Measurements from ENCODE around the gene FKBP14. TPM values are rescaled to one million over a fixed set of nuclear protein-coding genes. Genes with fewer than 3 reads are reported as not detected.

FKBP14 gene
- total and polyA plus RNA-seq, 8 donors, result 3.3 to 12.7 (median 6.0) TPM

- intact Hi-C loops (cut with DNase I), result no loop called here
- Histone ChIP-seq H3K27ac (peak overlapping the region in 2 of 4 donors; percentile 30 to 44), H3K4me1 (peaks cover 14 to 17% (median 16%) of the 10 kb centered on the region in 3 donors), H3K9me3 (no peaks in the 10 kb centered on the region), H3K27me3 (no peaks in the 10 kb centered on the region), H3K4me3 (no peak overlapping the region), H3K36me3 (no peaks in the 10 kb centered on the region)
- FAIRE-seq (no peak), DNase-seq (no peak), ATAC-seq (peak; percentile 65 to 81 (median 76))
- TF ChIP-seq CTCF (IDR thresholded peaks at IDR 0.05), result no peak
- WGBS, 2 donors, result 13 to 16% methylated on average over 2 of the region's 2 CpGs
Observed at GRCh38 chr7:30047124-30047523, 20.6 kb upstream of the FKBP14 start.

- no peak for TF ChIP-seq CTCF (IDR thresholded peaks at IDR 0.05)
- Histone ChIP-seq H3K4me1 (peaks cover 14 to 17% (median 16%) of the 10 kb centered on the region in 3 donors), H3K27ac (peak overlapping the region in 2 of 4 donors; percentile 30 to 44), H3K36me3 (no peaks in the 10 kb centered on the region), H3K9me3 (no peaks in the 10 kb centered on the region), H3K27me3 (no peaks in the 10 kb centered on the region), H3K4me3 (no peak overlapping the region)
- DNase-seq (peak in 3 of 6 donors; percentile 32 to 52 (median 44)), FAIRE-seq (no peak), ATAC-seq (peak; percentile 90 to 96 (median 94))
- intact Hi-C loops (cut with DNase I), result no loop called here
- 26 to 30% methylated on average over 3 of the region's 3 CpGs for WGBS, 2 donors
Observed at GRCh38 chr7:30046127-30046770, 19.7 kb upstream of the FKBP14 start.

- Histone ChIP-seq H3K27me3 (no peaks in the 10 kb centered on the region), H3K27ac (no peak overlapping the region), H3K4me3 (no peak overlapping the region), H3K36me3 (no peaks in the 10 kb centered on the region), H3K4me1 (peaks cover 8 to 12% (median 8%) of the 10 kb centered on the region in 3 donors), H3K9me3 (no peaks in the 10 kb centered on the region)
- FAIRE-seq (no peak), ATAC-seq (no peak), DNase-seq (no peak)
- 92% methylated on average over 4 of the region's 4 CpGs for WGBS, 2 donors
- no peak for TF ChIP-seq CTCF (IDR thresholded peaks at IDR 0.05)
- intact Hi-C loops (cut with DNase I), result no loop called here
Observed at GRCh38 chr7:30041526-30042269, 15.2 kb upstream of the FKBP14 start.

- Histone ChIP-seq H3K4me3 (no peak overlapping the region), H3K36me3 (no peaks in the 10 kb centered on the region), H3K27me3 (no peaks in the 10 kb centered on the region), H3K9me3 (no peaks in the 10 kb centered on the region), H3K4me1 (peaks cover under 1 to 7% (median 2%) of the 10 kb centered on the region in 3 donors), H3K27ac (no peak overlapping the region)
- FAIRE-seq, result no peak
- DNase-seq, result no peak
- no peak for TF ChIP-seq CTCF (IDR thresholded peaks at IDR 0.05)
- intact Hi-C loops (cut with DNase I), result no loop called here
- ATAC-seq, result no peak
Observed at GRCh38 chr7:30040938-30041337, 14.4 kb upstream of the FKBP14 start.

Data from pancreas (tissue), 10 donors.